Mesenchymal stem cell (in vitro differentiated cells and primary cell): ENCODE data around the gene ACSM4.

ENCODE experiments used
- DNase-seq: peaks from one replicate; pipeline ENCODE4 v3.0.0-alpha.2; 2013
- H2AFZ ChIP-seq: one replicate; pipeline ENCODE4 v1.6.1; 2013; ENCODE audit warnings: low read depth, mild to moderate bottlenecking, control low read depth, inconsistent platforms, low read length, moderate library complexity
- H2AK5ac ChIP-seq: 2 replicates; pipeline ENCODE4 v1.6.1; 2013; ENCODE audit warnings: low read length, moderate library complexity, mild to moderate bottlenecking, inconsistent platforms; ENCODE audit not compliant: severe bottlenecking
- H2BK120ac ChIP-seq: one replicate; pipeline ENCODE4 v1.6.1; 2013; ENCODE audit warnings: low read depth, mild to moderate bottlenecking, inconsistent platforms, low read length, moderate library complexity
- H2BK12ac ChIP-seq, 2 experiments: one replicate each; pipeline ENCODE4 v1.6.1; 2013; ENCODE audit warnings: inconsistent platforms in 2 of 2, low read length in 2 of 2, mild to moderate bottlenecking in 2 of 2, moderate library complexity in 2 of 2, control low read depth in 1 of 2
- H2BK15ac ChIP-seq: one replicate; pipeline ENCODE4 v1.6.1; 2013; ENCODE audit warnings: mild to moderate bottlenecking, low read depth, inconsistent platforms; ENCODE audit not compliant: poor library complexity, severe bottlenecking
- H2BK5ac ChIP-seq: 2 replicates; pipeline ENCODE4 v1.6.1; 2013; ENCODE audit warnings: low read depth, mild to moderate bottlenecking, low read length, control low read depth, inconsistent platforms; ENCODE audit not compliant: poor library complexity, severe bottlenecking
- H3K14ac ChIP-seq, 2 experiments: one replicate each; pipeline ENCODE4 v1.6.1; 2013; ENCODE audit warnings: inconsistent platforms in 2 of 2, low read length in 2 of 2, control low read depth in 1 of 2, mild to moderate bottlenecking in 1 of 2, moderate library complexity in 1 of 2
- H3K18ac ChIP-seq, 2 experiments: one replicate each; pipeline ENCODE4 v1.6.1; 2013; ENCODE audit warnings: inconsistent platforms in 2 of 2, low read length in 2 of 2, control low read depth in 1 of 2, low read depth in 1 of 2, mild to moderate bottlenecking in 1 of 2
- H3K23ac ChIP-seq, 2 experiments: one replicate each; pipeline ENCODE4 v1.6.1; 2013; ENCODE audit warnings: inconsistent platforms in 2 of 2, low read length in 2 of 2, mild to moderate bottlenecking in 2 of 2, moderate library complexity in 2 of 2, control low read depth in 1 of 2
- H3K27ac ChIP-seq: 2 replicates; pipeline ENCODE4 v1.5.1; 2013; ENCODE audit warnings: mild to moderate bottlenecking, moderate library complexity, low read length, control low read depth, inconsistent platforms; ENCODE audit not compliant: poor library complexity, severe bottlenecking
- H3K27me3 ChIP-seq, 2 experiments: 2 replicates each; pipeline versions ENCODE4 v1.6.1 to v1.7.0; 2013; ENCODE audit warnings: low read length in 2 of 2, mild to moderate bottlenecking in 2 of 2, moderate library complexity in 2 of 2, control low read depth in 1 of 2, inconsistent platforms in 1 of 2; ENCODE audit not compliant: control insufficient read depth in 1 of 2, insufficient read depth in 1 of 2
- H3K36me3 ChIP-seq, 2 experiments: 2 replicates each; pipeline versions ENCODE4 v1.6.1 to v1.7.0; 2013; ENCODE audit warnings: low read length in 2 of 2, control low read depth in 1 of 2, inconsistent platforms in 1 of 2, low read depth in 1 of 2, mild to moderate bottlenecking in 1 of 2; ENCODE audit not compliant: insufficient read depth in 2 of 2, control insufficient read depth in 1 of 2
- H3K4ac ChIP-seq, 2 experiments: one replicate each; pipeline ENCODE4 v1.6.1; 2013; ENCODE audit warnings: inconsistent platforms in 2 of 2, low read length in 2 of 2, mild to moderate bottlenecking in 2 of 2, moderate library complexity in 2 of 2, control low read depth in 1 of 2, low read depth in 1 of 2
- H3K4me1 ChIP-seq: 2 replicates; pipeline ENCODE4 v1.6.1; 2013; ENCODE audit warnings: low read depth, low read length, control low read depth; ENCODE audit not compliant: control insufficient read depth, insufficient read depth
- H3K4me2 ChIP-seq: 2 replicates; pipeline ENCODE4 v1.6.1; 2013; ENCODE audit warnings: low read length, mild to moderate bottlenecking, inconsistent platforms; ENCODE audit not compliant: poor library complexity, severe bottlenecking
- H3K4me3 ChIP-seq, 2 experiments: 2 replicates each; pipeline versions ENCODE4 v1.5.1 to v1.7.0; 2013; ENCODE audit warnings: low read length in 2 of 2, mild to moderate bottlenecking in 2 of 2, control low read depth in 1 of 2, low read depth in 1 of 2; ENCODE audit not compliant: insufficient read depth in 1 of 2
- H3K79me1 ChIP-seq: replicated peaks from 2 replicates; pipeline ENCODE4 v1.6.1; 2013; ENCODE audit warnings: mild to moderate bottlenecking, control low read depth, low read length, inconsistent platforms; ENCODE audit not compliant: poor library complexity, severe bottlenecking
- H3K9ac ChIP-seq: 2 replicates; pipeline ENCODE4 v1.7.0; 2013; ENCODE audit warnings: mild to moderate bottlenecking, low read length, moderate library complexity
- H3K9me3 ChIP-seq: 2 replicates; pipeline ENCODE4 v1.7.0; 2013; ENCODE audit warnings: mild to moderate bottlenecking, low read length; ENCODE audit not compliant: control insufficient read depth
- H4K8ac ChIP-seq: one replicate; pipeline ENCODE4 v1.6.1; 2013; ENCODE audit warnings: inconsistent platforms, mild to moderate bottlenecking, low read length, moderate library complexity
- H4K91ac ChIP-seq: one replicate; pipeline ENCODE4 v1.6.1; 2013; ENCODE audit warnings: mild to moderate bottlenecking, low read length, inconsistent platforms
- WGBS: methylation state at CpG from one replicate; pipeline ENCODE4 v1.1.7; 2013; ENCODE audit warnings: mixed read lengths; 5-methylcytosine and 5-hydroxymethylcytosine counted together

Gene ACSM4

GRCh38 chr12:7362734-7363133 lies 58.9 kb downstream of the ACSM4 start:
- no peak overlapping the region for H2BK12ac ChIP-seq
- H2AK5ac ChIP-seq: no peak overlapping the region
- H3K36me3 ChIP-seq: no peaks in the 10 kb centered on the region
- H3K9me3 ChIP-seq: no peaks in the 10 kb centered on the region
- no peak overlapping the region for H3K4ac ChIP-seq
- H3K4me2 ChIP-seq: no peak overlapping the region
- no peak overlapping the region for H2AFZ ChIP-seq
- WGBS: 70% methylated on average over 3 of the region's 3 CpGs
- no peak overlapping the region for H3K18ac ChIP-seq
- H3K4me3 ChIP-seq: no peak overlapping the region
- no peaks in the 10 kb centered on the region for H3K79me1 ChIP-seq
- no peak overlapping the region for H3K27ac ChIP-seq
- H4K91ac ChIP-seq: no peak overlapping the region
- no peak overlapping the region for H2BK5ac ChIP-seq
- H2BK120ac ChIP-seq: no peak overlapping the region
- no peak overlapping the region for H4K8ac ChIP-seq
- H3K23ac ChIP-seq: no peak overlapping the region
- H3K14ac ChIP-seq: no peak overlapping the region
- H3K9ac ChIP-seq: no peak overlapping the region
- DNase-seq: no peak
- no peaks in the 10 kb centered on the region for H3K27me3 ChIP-seq
- no peaks in the 10 kb centered on the region for H3K4me1 ChIP-seq
- H2BK15ac ChIP-seq: no peak overlapping the region

- WGBS: 39% methylated on average over 7 of the region's 10 CpGs
Measured at GRCh38 chr12:7369274-7369729, 65.4 kb downstream of the ACSM4 start.

GRCh38 chr12:7373226-7373625 lies 69.4 kb downstream of the ACSM4 start:
- no peaks in the 10 kb centered on the region for H3K79me1 ChIP-seq
- no peaks in the 10 kb centered on the region for H3K27me3 ChIP-seq
- H3K9me3 ChIP-seq: no peaks in the 10 kb centered on the region
- H3K4me3 ChIP-seq: no peak overlapping the region
- H2BK15ac ChIP-seq: no peak overlapping the region
- no peak overlapping the region for H3K14ac ChIP-seq
- no peak overlapping the region for H2BK5ac ChIP-seq
- DNase-seq: no peak
- no peak overlapping the region for H3K4ac ChIP-seq
- H2AFZ ChIP-seq: no peak overlapping the region
- H3K36me3 ChIP-seq: no peaks in the 10 kb centered on the region
- no peak overlapping the region for H4K91ac ChIP-seq
- H4K8ac ChIP-seq: no peak overlapping the region
- no peak overlapping the region for H3K18ac ChIP-seq
- no peak overlapping the region for H2BK120ac ChIP-seq
- no peak overlapping the region for H3K9ac ChIP-seq
- no peak overlapping the region for H2AK5ac ChIP-seq
- no peak overlapping the region for H3K23ac ChIP-seq
- no peak overlapping the region for H3K27ac ChIP-seq
- no peak overlapping the region for H2BK12ac ChIP-seq
- WGBS: 84% methylated on average over 5 of the region's 6 CpGs
- H3K4me2 ChIP-seq: no peak overlapping the region
- H3K4me1 ChIP-seq: peaks cover 3% of the 10 kb centered on the region

More at GRCh38 chr12:7369274-7369729, 65.4 kb downstream of the ACSM4 start:
- Histone ChIP-seq H3K27me3 (no peaks in the 10 kb centered on the region), H3K9ac (no peak overlapping the region), H3K9me3 (no peaks in the 10 kb centered on the region), H3K4me3 (no peak overlapping the region), H3K36me3 (no peaks in the 10 kb centered on the region), H4K91ac (no peak overlapping the region), H4K8ac (no peak overlapping the region), H2AK5ac (no peak overlapping the region), H2BK5ac (no peak overlapping the region), H3K23ac (no peak overlapping the region), H3K4me2 (no peak overlapping the region), H2AFZ (no peak overlapping the region), H2BK12ac (no peak overlapping the region), H3K4me1 (peaks cover 3% of the 10 kb centered on the region), H2BK15ac (no peak overlapping the region), H2BK120ac (no peak overlapping the region), H3K79me1 (no peaks in the 10 kb centered on the region), H3K4ac (no peak overlapping the region), H3K18ac (no peak overlapping the region), H3K14ac (no peak overlapping the region), H3K27ac (no peak overlapping the region)
- peak; percentile 34 for DNase-seq

- Histone ChIP-seq H3K4me3 (no peak overlapping the region), H2BK12ac (no peak overlapping the region), H3K27ac (no peak overlapping the region), H3K79me1 (no peaks in the 10 kb centered on the region), H3K14ac (peak overlapping the region in 1 of 2 experiments; percentile 3), H2AFZ (no peak overlapping the region), H3K4ac (no peak overlapping the region), H3K36me3 (no peaks in the 10 kb centered on the region), H3K4me2 (no peak overlapping the region), H3K27me3 (no peaks in the 10 kb centered on the region), H3K23ac (no peak overlapping the region), H4K91ac (no peak overlapping the region), H3K18ac (no peak overlapping the region), H3K9me3 (no peaks in the 10 kb centered on the region), H4K8ac (no peak overlapping the region), H3K4me1 (no peaks in the 10 kb centered on the region), H2BK15ac (no peak overlapping the region), H3K9ac (no peak overlapping the region), H2BK5ac (no peak overlapping the region), H2BK120ac (no peak overlapping the region), H2AK5ac (no peak overlapping the region)
- peak; percentile 11 for DNase-seq
- 59% methylated on average over 15 of the region's 17 CpGs for WGBS
Measured at GRCh38 chr12:7374423-7375144, 70.7 kb downstream of the ACSM4 start.
